ENCODE measurements around the gene SGK1. TPM values are rescaled to one million over a fixed set of nuclear protein-coding genes. Genes with fewer than 3 reads are reported as not detected.

Gene SGK1
- polyA plus RNA-seq, 1 donor = 29.2 TPM

DNA sequence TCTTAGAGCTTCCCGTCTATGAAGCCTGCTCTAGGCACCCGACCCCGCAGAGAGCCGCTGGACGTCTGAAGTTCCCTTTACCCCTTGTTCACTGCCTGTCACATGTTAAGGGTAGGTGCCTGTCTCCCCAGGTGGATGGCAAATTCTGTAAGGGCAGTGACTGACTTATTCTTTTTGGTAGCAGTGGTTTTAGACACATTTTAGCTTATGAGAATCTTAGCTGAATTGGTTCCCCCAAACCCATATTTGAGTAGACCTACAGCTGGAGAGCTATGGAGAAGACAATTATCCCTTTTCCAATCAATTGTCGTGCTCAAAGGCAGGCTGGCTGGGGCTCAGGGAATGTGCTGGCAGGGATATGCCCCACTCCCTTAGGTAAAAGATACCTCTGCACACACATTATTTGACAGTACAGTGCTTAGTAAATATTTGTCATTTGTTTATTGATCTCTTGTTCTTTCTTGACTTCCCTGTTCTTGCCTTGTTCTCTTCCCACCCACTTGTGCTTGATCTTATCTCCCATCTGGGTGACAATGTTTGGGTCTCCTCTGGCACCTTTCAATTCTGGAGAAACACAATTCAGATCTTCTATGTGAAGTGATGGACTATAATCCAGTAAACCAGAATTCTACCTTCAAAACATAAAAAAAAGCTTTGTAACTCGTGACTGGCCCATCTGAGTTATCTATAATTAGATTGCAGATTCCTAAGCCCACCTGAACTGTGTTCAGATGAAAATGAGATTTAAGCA, 151.2 kb downstream of the SGK1 start:
- DNase-seq = no peak

DNA sequence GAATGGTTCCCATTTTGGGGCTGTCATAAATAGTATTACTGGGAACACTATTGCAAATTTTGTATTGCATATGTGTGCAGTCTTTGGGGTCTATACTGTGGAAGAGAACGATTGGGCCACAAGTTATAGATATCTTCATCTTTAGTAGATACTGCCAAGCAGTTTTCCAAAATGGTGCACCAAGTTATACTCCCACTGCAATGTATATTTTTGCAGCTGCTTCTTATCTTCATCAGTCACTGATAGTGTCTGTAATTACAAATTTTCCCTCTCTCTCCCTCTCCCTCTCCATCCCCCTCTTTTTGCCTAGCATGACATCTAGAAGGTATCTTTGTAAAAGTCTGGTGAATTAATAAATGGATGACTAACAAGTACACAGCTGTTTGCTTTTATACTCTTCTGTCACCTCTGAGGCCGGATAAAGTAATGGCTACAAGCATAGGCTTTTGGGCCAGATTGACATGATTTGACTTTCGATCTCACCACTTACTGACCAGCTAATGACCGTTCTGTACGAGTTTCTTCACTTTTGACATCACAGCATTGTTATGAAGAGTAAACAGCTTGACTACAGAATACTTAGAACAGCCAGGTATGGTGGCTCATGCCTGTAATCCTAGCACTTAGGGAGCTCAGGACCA, 152.2 kb downstream of the SGK1 start:
- no peak for DNase-seq

GRCh38 chr6:134164300-134164699, 153.6 kb downstream of the SGK1 start:
- no peak for DNase-seq

DNA sequence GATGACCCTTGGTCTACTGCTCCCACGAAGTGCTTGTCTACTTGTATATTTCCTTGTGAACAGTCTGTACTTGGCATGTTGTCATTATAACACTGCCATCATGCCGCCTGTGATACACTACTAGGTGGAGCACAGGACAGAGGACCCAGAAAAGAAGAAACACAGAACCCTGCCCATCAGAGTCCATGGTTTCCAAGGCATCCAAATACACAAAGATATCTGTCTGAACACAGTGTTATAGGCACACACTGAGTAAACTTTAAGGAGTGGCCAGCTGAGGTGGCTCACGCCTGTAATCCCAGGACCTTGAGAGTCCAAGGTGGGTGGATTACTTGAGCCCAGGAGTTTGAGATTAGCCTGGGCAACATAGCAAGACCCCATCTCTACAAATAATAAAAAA, 155.0 kb downstream of the SGK1 start:
- no peak for DNase-seq

DNA sequence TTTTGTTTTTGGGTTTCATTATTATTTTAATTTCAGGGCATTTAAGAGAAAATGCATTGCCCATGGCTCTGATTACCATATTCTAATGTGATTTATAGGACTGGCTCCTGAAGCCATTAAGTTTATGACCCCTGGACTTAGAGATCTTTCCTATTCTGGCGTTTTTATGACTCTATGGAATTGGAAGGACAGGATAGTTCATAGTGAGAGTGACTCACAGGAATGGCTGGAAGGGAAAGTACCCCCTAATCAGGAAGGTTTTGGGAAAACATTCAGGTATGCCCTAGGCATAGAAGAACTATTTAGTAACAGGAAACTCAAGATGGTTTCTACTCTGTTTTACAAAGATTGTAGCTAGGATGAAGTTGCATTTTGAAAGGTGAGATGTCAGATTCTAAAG, 156.9 kb downstream of the SGK1 start:
- DNase-seq = no peak

GRCh38 chr6:134152767-134153485, 165.0 kb downstream of the SGK1 start:
- DNase-seq = no peak

DNA sequence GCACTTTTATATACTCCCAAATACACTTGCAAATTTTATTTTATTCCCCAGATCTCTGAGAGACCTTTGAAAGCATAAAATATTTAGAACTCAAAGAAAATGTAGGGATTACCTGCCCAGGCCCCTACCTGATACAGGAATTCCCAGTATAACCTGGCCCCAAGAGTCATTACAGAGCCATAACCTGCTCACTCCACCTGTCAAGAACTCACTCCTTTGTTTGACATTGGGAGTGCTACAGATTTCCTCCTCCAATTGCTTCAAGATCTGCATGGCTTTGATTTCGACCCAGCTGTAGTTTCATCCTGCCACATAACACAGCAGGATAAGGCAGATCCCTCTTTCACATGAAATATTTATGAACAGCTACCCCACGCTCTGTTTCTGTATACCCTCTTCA, 169.3 kb downstream of the SGK1 start:
- DNase-seq = no peak

DNA sequence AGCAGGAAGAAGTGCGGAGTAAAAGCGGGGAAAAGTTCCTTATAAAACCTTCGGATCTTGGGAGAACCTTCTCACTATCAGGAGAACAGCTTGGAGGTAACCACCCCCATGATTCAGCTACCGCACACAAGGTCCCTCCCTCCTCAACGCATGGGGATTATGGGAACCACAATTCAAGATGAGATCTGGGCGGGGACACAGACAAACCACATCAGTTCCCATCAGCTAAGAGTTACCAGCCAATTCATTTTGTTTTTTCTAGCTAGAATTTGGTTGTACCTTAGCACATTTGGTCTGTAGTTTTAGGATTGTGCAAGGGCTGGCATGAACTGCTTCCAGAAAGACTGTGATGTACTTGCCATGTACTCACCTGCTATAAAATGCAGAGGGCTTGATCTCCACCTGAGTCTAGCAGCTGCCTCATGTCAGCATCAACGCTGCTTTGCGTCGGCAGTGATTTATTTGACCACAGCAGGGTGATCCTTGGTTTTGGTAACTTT, 170.8 kb downstream of the SGK1 start:
- no peak for DNase-seq

GRCh38 chr6:134146268-134147033, 171.5 kb downstream of the SGK1 start:
- no peak for DNase-seq

GRCh38 chr6:134145786-134146185, 172.1 kb downstream of the SGK1 start:
- no peak for DNase-seq

DNA sequence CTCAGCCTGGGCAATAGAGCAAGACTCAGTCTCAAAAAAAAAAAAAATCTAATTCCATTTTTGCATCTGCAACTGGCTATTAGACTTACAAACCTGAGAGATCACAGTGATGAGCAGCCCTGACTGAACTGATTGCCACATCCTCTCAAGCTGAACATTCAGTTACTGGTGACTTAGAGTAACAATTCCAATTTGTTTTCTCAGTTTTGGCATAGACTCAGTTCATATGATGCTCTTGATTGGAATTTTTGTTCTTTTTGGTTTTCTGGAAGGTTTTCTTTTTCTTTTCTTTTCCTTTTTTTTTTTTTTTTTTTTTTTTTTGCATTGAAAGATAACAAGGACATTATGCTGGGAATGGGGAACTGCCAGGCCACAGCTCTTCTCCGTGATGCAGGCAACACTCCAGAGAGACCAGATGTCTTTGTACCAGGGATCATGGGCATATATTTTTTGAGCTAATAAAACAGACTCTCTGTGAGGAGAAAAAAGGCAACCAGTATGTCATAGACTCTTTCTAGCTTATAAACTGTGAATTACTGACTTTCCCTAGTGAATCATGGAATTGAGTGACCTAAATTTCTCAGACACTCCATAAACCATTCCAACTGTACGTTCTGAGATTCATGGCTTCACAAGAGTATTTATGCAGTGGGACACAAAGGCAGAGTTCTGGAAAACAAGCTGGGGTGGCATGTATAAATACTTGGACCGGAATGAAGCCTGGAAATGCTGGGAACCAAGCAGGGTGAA, 179.5 kb downstream of the SGK1 start:
- DNase-seq = no peak

GRCh38 chr6:134134654-134135053, 183.3 kb downstream of the SGK1 start:
- no peak for DNase-seq

- DNase-seq = no peak
Measured at GRCh38 chr6:134132494-134133141, 185.3 kb downstream of the SGK1 start.

GRCh38 chr6:134131530-134132139, 186.3 kb downstream of the SGK1 start:
- no peak for DNase-seq

- no peak for DNase-seq
Measured at GRCh38 chr6:134128146-134128545, 189.8 kb downstream of the SGK1 start.

GRCh38 chr6:134123666-134124208, 194.2 kb downstream of the SGK1 start:
- peak; percentile 36 for DNase-seq

- no peak for DNase-seq
Measured at GRCh38 chr6:134122775-134123174, 195.1 kb downstream of the SGK1 start.

- no peak for DNase-seq
Measured at GRCh38 chr6:134119486-134119885, 198.4 kb downstream of the SGK1 start.
